Measurements from ENCODE around the gene FGD4. TPM values are rescaled to one million over a fixed set of nuclear protein-coding genes. Genes with fewer than 3 reads are reported as not detected.

The FGD4 gene
- total RNA-seq, 1 donor from 2014 or later = 17.2 TPM

DNA sequence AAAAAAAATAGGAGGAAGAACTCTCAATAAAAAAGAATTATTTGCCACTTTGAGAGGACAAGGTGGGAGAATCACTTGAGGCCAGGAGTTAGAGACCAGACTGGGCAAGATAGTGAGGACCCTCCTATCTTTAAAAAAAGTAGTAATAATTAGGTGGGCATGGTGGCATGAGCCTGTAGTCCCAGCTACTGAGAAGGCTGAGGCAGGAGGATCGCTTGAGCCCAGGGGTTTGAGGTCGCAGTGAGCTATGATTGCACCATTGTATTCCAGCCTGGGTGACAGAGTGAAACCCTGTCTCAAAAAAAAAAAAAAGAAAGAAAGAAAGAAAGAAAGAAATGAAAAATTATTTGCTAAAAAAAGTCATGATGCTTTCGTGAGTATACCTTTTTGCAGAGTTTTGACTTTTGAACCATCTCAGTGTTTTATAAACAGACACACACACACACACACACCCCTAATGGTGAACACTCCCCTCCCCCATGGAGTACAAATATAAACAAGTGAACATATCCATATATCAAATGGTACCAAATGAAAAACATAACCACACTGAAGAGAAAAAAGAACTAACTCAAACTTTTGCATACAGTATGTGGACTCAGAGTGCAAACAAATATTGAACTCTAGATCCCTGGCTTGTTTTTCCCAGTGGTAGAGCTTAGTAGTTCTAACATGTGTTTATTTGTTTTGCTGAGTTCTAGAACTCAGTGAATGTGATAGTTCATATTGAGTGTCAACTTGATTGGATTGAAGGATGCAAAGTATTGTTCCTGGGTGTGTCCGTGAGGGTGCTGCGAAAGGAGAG, 252.0 kb downstream of the FGD4 start:
- Mint-ChIP-seq H3K4me1 (ENCODE audit: unreplicated experiment) (peaks cover 9% of the 10 kb centered on the region), H3K9me3 (ENCODE audit: unreplicated experiment) (no peaks in the 10 kb centered on the region), H3K4me3 (ENCODE audit: unreplicated experiment) (no peak overlapping the region), H3K27me3 (ENCODE audit: unreplicated experiment) (peaks cover 5% of the 10 kb centered on the region), H3K27ac (ENCODE audit: unreplicated experiment) (no peak overlapping the region), H3K36me3 (ENCODE audit: low read depth, unreplicated experiment) (no peaks in the 10 kb centered on the region)
- TF ChIP-seq, protein P1, sequence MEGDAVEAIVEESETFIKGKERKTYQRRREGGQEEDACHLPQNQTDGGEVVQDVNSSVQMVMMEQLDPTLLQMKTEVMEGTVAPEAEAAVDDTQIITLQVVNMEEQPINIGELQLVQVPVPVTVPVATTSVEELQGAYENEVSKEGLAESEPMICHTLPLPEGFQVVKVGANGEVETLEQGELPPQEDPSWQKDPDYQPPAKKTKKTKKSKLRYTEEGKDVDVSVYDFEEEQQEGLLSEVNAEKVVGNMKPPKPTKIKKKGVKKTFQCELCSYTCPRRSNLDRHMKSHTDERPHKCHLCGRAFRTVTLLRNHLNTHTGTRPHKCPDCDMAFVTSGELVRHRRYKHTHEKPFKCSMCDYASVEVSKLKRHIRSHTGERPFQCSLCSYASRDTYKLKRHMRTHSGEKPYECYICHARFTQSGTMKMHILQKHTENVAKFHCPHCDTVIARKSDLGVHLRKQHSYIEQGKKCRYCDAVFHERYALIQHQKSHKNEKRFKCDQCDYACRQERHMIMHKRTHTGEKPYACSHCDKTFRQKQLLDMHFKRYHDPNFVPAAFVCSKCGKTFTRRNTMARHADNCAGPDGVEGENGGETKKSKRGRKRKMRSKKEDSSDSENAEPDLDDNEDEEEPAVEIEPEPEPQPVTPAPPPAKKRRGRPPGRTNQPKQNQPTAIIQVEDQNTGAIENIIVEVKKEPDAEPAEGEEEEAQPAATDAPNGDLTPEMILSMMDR (IDR thresholded peaks at IDR 0.05; ENCODE audit: unreplicated experiment) = no peak
- DNase-seq (ENCODE audit: low spot score) = no peak

DNA sequence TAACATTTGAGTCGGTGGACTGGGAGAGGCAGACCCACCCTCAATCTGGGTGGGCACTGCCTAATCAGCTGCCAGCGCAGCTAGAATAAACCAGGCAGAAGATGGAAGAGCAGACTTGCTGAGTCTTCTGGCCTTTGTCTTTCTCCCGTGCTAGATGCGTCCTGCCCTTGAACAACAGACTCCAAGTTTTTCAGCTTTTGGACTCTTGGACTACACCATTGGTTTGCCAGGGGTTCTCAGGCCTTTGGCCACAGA, 252.5 kb downstream of the FGD4 start:
- Mint-ChIP-seq H3K27ac (ENCODE audit: unreplicated experiment) (no peak overlapping the region), H3K27me3 (ENCODE audit: unreplicated experiment) (peaks cover 5% of the 10 kb centered on the region), H3K4me1 (ENCODE audit: unreplicated experiment) (peaks cover 9% of the 10 kb centered on the region), H3K36me3 (ENCODE audit: low read depth, unreplicated experiment) (no peaks in the 10 kb centered on the region), H3K9me3 (ENCODE audit: unreplicated experiment) (no peaks in the 10 kb centered on the region), H3K4me3 (ENCODE audit: unreplicated experiment) (no peak overlapping the region)
- TF ChIP-seq, protein P1 (IDR thresholded peaks at IDR 0.05; ENCODE audit: unreplicated experiment) = no peak
- no peak for DNase-seq (ENCODE audit: low spot score)

DNA sequence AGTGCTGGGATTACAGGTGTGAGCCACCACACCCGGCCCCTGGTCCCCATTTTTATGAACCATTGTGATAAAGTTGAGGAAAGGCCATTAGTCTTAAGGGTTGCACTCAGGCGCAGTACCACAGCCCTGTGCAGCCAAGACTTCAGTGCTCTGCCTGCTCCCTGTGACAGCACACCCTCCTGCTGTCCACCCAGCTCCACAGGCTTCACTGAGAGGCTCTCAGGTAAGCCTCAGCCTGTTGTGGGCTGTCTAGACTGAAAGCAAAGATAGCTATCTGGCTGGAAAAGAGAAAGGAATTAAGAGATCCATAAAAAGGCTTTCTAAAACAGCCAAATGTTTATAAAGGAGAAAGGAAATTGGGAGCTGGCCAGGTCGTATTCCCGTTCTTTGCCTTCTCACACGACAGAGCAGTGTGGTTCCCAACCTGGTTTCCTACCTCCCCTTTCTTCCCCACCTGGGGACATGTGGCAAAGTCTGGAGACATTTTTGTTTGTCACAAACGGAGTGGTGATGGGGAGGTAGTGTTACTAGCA, 260.6 kb downstream of the FGD4 start:
- H3K9me3 Mint-ChIP-seq (ENCODE audit: unreplicated experiment) = no peaks in the 10 kb centered on the region
- TF ChIP-seq, protein P1 (IDR thresholded peaks at IDR 0.05; ENCODE audit: unreplicated experiment) = no peak
- DNase-seq (ENCODE audit: low spot score) = no peak
- no peak overlapping the region for H3K27ac Mint-ChIP-seq (ENCODE audit: unreplicated experiment)
- H3K4me3 Mint-ChIP-seq (ENCODE audit: unreplicated experiment) = no peak overlapping the region
- no peaks in the 10 kb centered on the region for H3K4me1 Mint-ChIP-seq (ENCODE audit: unreplicated experiment)
- no peaks in the 10 kb centered on the region for H3K36me3 Mint-ChIP-seq (ENCODE audit: low read depth, unreplicated experiment)
- no peaks in the 10 kb centered on the region for H3K27me3 Mint-ChIP-seq (ENCODE audit: unreplicated experiment)

DNA sequence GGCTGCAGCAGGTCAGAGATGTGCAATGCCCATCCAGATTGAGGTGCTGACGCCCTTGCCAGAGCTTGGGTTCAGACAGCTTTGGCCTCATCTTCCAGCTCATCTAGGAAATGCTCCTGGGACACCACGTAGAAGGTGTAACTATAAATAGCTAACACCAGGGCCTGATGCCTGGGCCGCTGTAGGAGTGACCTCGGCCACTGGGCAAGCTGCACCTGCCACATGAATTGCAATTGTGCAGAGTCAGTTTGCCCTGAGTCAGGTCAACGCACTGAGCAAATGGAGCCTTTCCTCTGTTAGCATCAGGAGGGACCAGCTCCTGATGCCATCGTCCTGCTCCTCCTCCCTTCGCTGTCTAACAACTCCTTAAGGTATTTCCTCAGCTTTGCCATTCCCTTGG, 262.3 kb downstream of the FGD4 start:
- no peak overlapping the region for H3K27ac Mint-ChIP-seq (ENCODE audit: unreplicated experiment)

DNA sequence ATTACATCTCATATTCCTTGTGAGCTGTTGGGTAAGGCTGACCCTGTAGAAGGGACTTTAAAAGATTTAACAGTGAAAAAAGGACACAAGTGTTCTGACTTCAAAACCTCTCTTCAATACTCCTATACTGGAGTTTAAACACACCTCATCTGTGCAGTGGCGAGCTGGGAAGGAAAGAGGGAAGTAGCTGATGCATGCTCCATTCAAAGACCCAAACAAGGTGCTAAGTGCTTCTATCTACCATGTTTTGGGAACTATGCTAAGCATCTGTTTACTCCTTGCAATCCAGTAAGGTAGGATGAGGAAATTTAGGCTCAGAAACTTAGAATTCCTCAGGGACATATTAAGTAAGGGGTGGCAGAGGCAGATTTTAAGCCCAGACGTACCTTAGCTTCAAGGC, 263.3 kb downstream of the FGD4 start:
- Mint-ChIP-seq H3K4me1 (ENCODE audit: unreplicated experiment) (no peaks in the 10 kb centered on the region), H3K27me3 (ENCODE audit: unreplicated experiment) (no peaks in the 10 kb centered on the region), H3K36me3 (ENCODE audit: low read depth, unreplicated experiment) (no peaks in the 10 kb centered on the region), H3K27ac (ENCODE audit: unreplicated experiment) (no peak overlapping the region), H3K4me3 (ENCODE audit: unreplicated experiment) (no peak overlapping the region), H3K9me3 (ENCODE audit: unreplicated experiment) (no peaks in the 10 kb centered on the region)
- TF ChIP-seq, protein P1 (IDR thresholded peaks at IDR 0.05; ENCODE audit: unreplicated experiment) = no peak
- no peak for DNase-seq (ENCODE audit: low spot score)

More for the DNA sequence above, 262.3 kb downstream of the FGD4 start:
- H3K4me3 Mint-ChIP-seq (ENCODE audit: unreplicated experiment) = no peak overlapping the region
- no peak for DNase-seq (ENCODE audit: low spot score)
- H3K9me3 Mint-ChIP-seq (ENCODE audit: unreplicated experiment) = no peaks in the 10 kb centered on the region
- TF ChIP-seq, protein P1 (IDR thresholded peaks at IDR 0.05; ENCODE audit: unreplicated experiment) = no peak
- H3K4me1 Mint-ChIP-seq (ENCODE audit: unreplicated experiment) = no peaks in the 10 kb centered on the region
- no peaks in the 10 kb centered on the region for H3K36me3 Mint-ChIP-seq (ENCODE audit: low read depth, unreplicated experiment)
- no peaks in the 10 kb centered on the region for H3K27me3 Mint-ChIP-seq (ENCODE audit: unreplicated experiment)
